T-helper 2 cell treated with Interferon-gamma antibody and Interleukin-4, amounts not matched to agents 5 μg/mL and 100 μg/mL, for 36 hours (primary cell): Measurements from ENCODE around the gene SRRM3.
"Not testable (repeated sequence)": the region's sequence is repeated elsewhere in the genome, so short reads cannot be mapped to it uniquely, and the experiment has no call there.

Source experiments
- DNase-seq: peaks from one replicate; pipeline ENCODE4 v3.0.0; 2021; ENCODE audit warnings: low spot score
- H3K27ac Mint-ChIP-seq: one replicate; pipeline ENCODE4 v1.8.0; 2021; ENCODE audit warnings: mild to moderate bottlenecking, mixed read lengths
- H3K27me3 Mint-ChIP-seq: one replicate; pipeline ENCODE4 v1.8.0; 2021; ENCODE audit warnings: low read depth, mixed read lengths
- H3K36me3 Mint-ChIP-seq: one replicate; pipeline ENCODE4 v1.8.0; 2021; ENCODE audit warnings: low read depth, mixed read lengths
- H3K4me1 Mint-ChIP-seq: one replicate; pipeline ENCODE4 v1.8.0; 2021; ENCODE audit warnings: low read depth, mixed read lengths
- H3K4me3 Mint-ChIP-seq: one replicate; pipeline ENCODE4 v1.8.0; 2022; ENCODE audit warnings: mild to moderate bottlenecking, moderate library complexity, mixed read lengths
- H3K9me3 Mint-ChIP-seq: one replicate; pipeline ENCODE4 v1.8.0; 2021; ENCODE audit warnings: mixed read lengths

The SRRM3 gene

GRCh38 chr7:76211216-76211615, 9.5 kb downstream of the SRRM3 start:
- Mint-ChIP-seq H3K27me3 (no peaks in the 10 kb centered on the region), H3K4me1 (no peaks in the 10 kb centered on the region), H3K27ac (no peak overlapping the region), H3K4me3 (no peak overlapping the region), H3K36me3 (no peaks in the 10 kb centered on the region), H3K9me3 (no peaks in the 10 kb centered on the region)
- DNase-seq = no peak

GRCh38 chr7:76215349-76215748, 13.7 kb downstream of the SRRM3 start:
- H3K4me3 Mint-ChIP-seq, H3K4me1 Mint-ChIP-seq, DNase-seq, H3K27ac Mint-ChIP-seq, H3K36me3 Mint-ChIP-seq, H3K9me3 Mint-ChIP-seq, H3K27me3 Mint-ChIP-seq: not testable (repeated sequence)

- Mint-ChIP-seq H3K9me3 (no peaks in the 10 kb centered on the region), H3K4me1 (no peaks in the 10 kb centered on the region)
Measured at GRCh38 chr7:76216381-76217082, 14.8 kb downstream of the SRRM3 start.

GRCh38 chr7:76217942-76218566, 16.4 kb downstream of the SRRM3 start:
- H3K4me3 Mint-ChIP-seq = no peak overlapping the region
- no peak overlapping the region for H3K27ac Mint-ChIP-seq
- H3K4me1 Mint-ChIP-seq = no peaks in the 10 kb centered on the region
- no peaks in the 10 kb centered on the region for H3K36me3 Mint-ChIP-seq
- DNase-seq = no peak
- H3K9me3 Mint-ChIP-seq = no peaks in the 10 kb centered on the region
- peaks cover 12% of the 10 kb centered on the region for H3K27me3 Mint-ChIP-seq

More at GRCh38 chr7:76216381-76217082, 14.8 kb downstream of the SRRM3 start:
- Mint-ChIP-seq H3K27me3 (peaks cover 9% of the 10 kb centered on the region), H3K36me3 (no peaks in the 10 kb centered on the region), H3K27ac (no peak overlapping the region), H3K4me3 (no peak overlapping the region)
- DNase-seq = no peak

GRCh38 chr7:76220185-76221057, 18.7 kb downstream of the SRRM3 start:
- Mint-ChIP-seq H3K36me3 (no peaks in the 10 kb centered on the region), H3K4me3 (no peak overlapping the region), H3K27me3 (peaks cover 13% of the 10 kb centered on the region), H3K9me3 (no peaks in the 10 kb centered on the region), H3K27ac (no peak overlapping the region), H3K4me1 (no peaks in the 10 kb centered on the region)
- DNase-seq = no peak

GRCh38 chr7:76222333-76222732, 20.6 kb downstream of the SRRM3 start:
- Mint-ChIP-seq H3K4me3 (no peak overlapping the region), H3K27me3 (peaks cover 12% of the 10 kb centered on the region), H3K36me3 (no peaks in the 10 kb centered on the region), H3K27ac (no peak overlapping the region), H3K4me1 (no peaks in the 10 kb centered on the region), H3K9me3 (no peaks in the 10 kb centered on the region)
- no peak for DNase-seq

GRCh38 chr7:76222839-76223238, 21.1 kb downstream of the SRRM3 start:
- no peaks in the 10 kb centered on the region for H3K36me3 Mint-ChIP-seq
- peaks cover 10% of the 10 kb centered on the region for H3K27me3 Mint-ChIP-seq
- no peak overlapping the region for H3K4me3 Mint-ChIP-seq
- H3K4me1 Mint-ChIP-seq = no peaks in the 10 kb centered on the region
- no peak overlapping the region for H3K27ac Mint-ChIP-seq
- no peak for DNase-seq
- H3K9me3 Mint-ChIP-seq = no peaks in the 10 kb centered on the region

GRCh38 chr7:76223286-76223972, 21.7 kb downstream of the SRRM3 start:
- peaks cover 10% of the 10 kb centered on the region for H3K27me3 Mint-ChIP-seq
- H3K27ac Mint-ChIP-seq = no peak overlapping the region

GRCh38 chr7:76224695-76225094, 23.0 kb downstream of the SRRM3 start:
- H3K36me3 Mint-ChIP-seq = no peaks in the 10 kb centered on the region
- no peak for DNase-seq
- H3K27me3 Mint-ChIP-seq = peaks cover 7% of the 10 kb centered on the region
- no peaks in the 10 kb centered on the region for H3K9me3 Mint-ChIP-seq
- H3K4me1 Mint-ChIP-seq = no peaks in the 10 kb centered on the region
- H3K27ac Mint-ChIP-seq = no peak overlapping the region
- H3K4me3 Mint-ChIP-seq = no peak overlapping the region

More at GRCh38 chr7:76223286-76223972, 21.7 kb downstream of the SRRM3 start:
- no peak for DNase-seq
- Mint-ChIP-seq H3K4me1 (no peaks in the 10 kb centered on the region), H3K9me3 (no peaks in the 10 kb centered on the region), H3K4me3 (no peak overlapping the region), H3K36me3 (no peaks in the 10 kb centered on the region)

- DNase-seq = peak; percentile 9
- Mint-ChIP-seq H3K4me1 (no peaks in the 10 kb centered on the region), H3K36me3 (no peaks in the 10 kb centered on the region), H3K4me3 (no peak overlapping the region), H3K27me3 (peaks cover 9% of the 10 kb centered on the region), H3K9me3 (no peaks in the 10 kb centered on the region), H3K27ac (no peak overlapping the region)
Measured at GRCh38 chr7:76225379-76225778, 23.7 kb downstream of the SRRM3 start.

GRCh38 chr7:76225951-76226350, 24.3 kb downstream of the SRRM3 start:
- Mint-ChIP-seq H3K27me3 (peaks cover 10% of the 10 kb centered on the region), H3K36me3 (no peaks in the 10 kb centered on the region), H3K9me3 (no peaks in the 10 kb centered on the region), H3K4me3 (no peak overlapping the region), H3K27ac (no peak overlapping the region), H3K4me1 (no peaks in the 10 kb centered on the region)
- no peak for DNase-seq

GRCh38 chr7:76226878-76227423, 25.3 kb downstream of the SRRM3 start:
- not testable (repeated sequence) for H3K4me3 Mint-ChIP-seq, H3K27ac Mint-ChIP-seq, H3K4me1 Mint-ChIP-seq, H3K9me3 Mint-ChIP-seq, H3K36me3 Mint-ChIP-seq, DNase-seq
- peaks cover 18% of the 10 kb centered on the region for H3K27me3 Mint-ChIP-seq

GRCh38 chr7:76230214-76230613, 28.5 kb downstream of the SRRM3 start:
- no peak for DNase-seq
- no peak overlapping the region for H3K27ac Mint-ChIP-seq
- no peak overlapping the region for H3K4me3 Mint-ChIP-seq
- peaks cover 4% of the 10 kb centered on the region for H3K4me1 Mint-ChIP-seq
- H3K36me3 Mint-ChIP-seq = no peaks in the 10 kb centered on the region
- no peaks in the 10 kb centered on the region for H3K9me3 Mint-ChIP-seq
- peaks cover 30% of the 10 kb centered on the region for H3K27me3 Mint-ChIP-seq
